ENCODE results near the gene EEFSEC.
A peak's percentile ranks its signal among the peaks of the same experiment; 100 is the strongest.

The EEFSEC gene

GRCh38 chr3:128322030-128323022 is 169.0 kb downstream of the EEFSEC start:
- intact Hi-C loops (cut with DNase I) = loop anchor here (5.0 kb wide), 1 partner anchor 150 kb away; no protein-coding TSS in a partner anchor
- peak in 8 of 10 donors; percentile 30 to 87 (median 52) for DNase-seq

GRCh38 chr3:128323206-128324081 is 170.2 kb downstream of the EEFSEC start:
- intact Hi-C loops (cut with DNase I) = loop anchor here (5.0 kb wide), 1 partner anchor 151 kb away; no protein-coding TSS in a partner anchor
- DNase-seq = peak in 2 of 10 donors; percentile 49 to 75

GRCh38 chr3:128324911-128325592 is 171.8 kb downstream of the EEFSEC start:
- intact Hi-C loops (cut with DNase I) = loop anchor here (5.0 kb wide), 1 partner anchor 153 kb away; no protein-coding TSS in a partner anchor
- DNase-seq = peak in 1 of 10 donors; percentile 53

- intact Hi-C loops (cut with DNase I) = no loop called here
Observed at GRCh38 chr3:128326051-128326823, 173.0 kb downstream of the EEFSEC start.

GRCh38 chr3:128327606-128328031 is 174.3 kb downstream of the EEFSEC start:
- DNase-seq = peak in 1 of 10 donors; percentile 52
- intact Hi-C loops (cut with DNase I) = no loop called here

More at GRCh38 chr3:128326051-128326823, 173.0 kb downstream of the EEFSEC start:
- peak in 1 of 10 donors; percentile 41 for DNase-seq

GRCh38 chr3:128328546-128329458 is 175.5 kb downstream of the EEFSEC start:
- intact Hi-C loops (cut with DNase I) = no loop called here
- peak in 1 of 10 donors; percentile 44 for DNase-seq

GRCh38 chr3:128329491-128330213 is 176.4 kb downstream of the EEFSEC start:
- DNase-seq = peak in 1 of 10 donors; percentile 53
- intact Hi-C loops (cut with DNase I) = no loop called here

GRCh38 chr3:128330214-128330842 is 177.0 kb downstream of the EEFSEC start:
- DNase-seq = peak in 1 of 10 donors; percentile 62
- intact Hi-C loops (cut with DNase I) = no loop called here

- peak in 2 of 10 donors; percentile 59 to 67 for DNase-seq
- intact Hi-C loops (cut with DNase I) = no loop called here
Observed at GRCh38 chr3:128334086-128334645, 180.9 kb downstream of the EEFSEC start.

- intact Hi-C loops (cut with DNase I) = no loop called here
- DNase-seq = peak in 1 of 10 donors; percentile 69
Observed at GRCh38 chr3:128334766-128335165, 181.5 kb downstream of the EEFSEC start.

GRCh38 chr3:128335621-128336296 is 182.5 kb downstream of the EEFSEC start:
- peak in 1 of 10 donors; percentile 69 for DNase-seq
- intact Hi-C loops (cut with DNase I) = no loop called here

- intact Hi-C loops (cut with DNase I) = no loop called here
- peak in 1 of 10 donors; percentile 49 for DNase-seq
Observed at GRCh38 chr3:128336337-128337156, 183.3 kb downstream of the EEFSEC start.

GRCh38 chr3:128337305-128337704 is 184.0 kb downstream of the EEFSEC start:
- intact Hi-C loops (cut with DNase I) = no loop called here

GRCh38 chr3:128338536-128339330 is 185.5 kb downstream of the EEFSEC start:
- intact Hi-C loops (cut with DNase I) = no loop called here
- peak in 1 of 10 donors; percentile 37 for DNase-seq

More at GRCh38 chr3:128337305-128337704, 184.0 kb downstream of the EEFSEC start:
- peak in 1 of 10 donors; percentile 40 for DNase-seq

Measured in posterior cingulate gyrus (tissue), 11 donors.